Measurements from ENCODE around the gene ATCAY. TPM values are rescaled to one million over a fixed set of nuclear protein-coding genes. Genes with fewer than 3 reads are reported as not detected.

ATCAY gene
- total and polyA plus RNA-seq, 2 of the 13 experiments (the other 11 are each of a cell fraction or from before 2014, with no cell fraction given), result not detected

DNA sequence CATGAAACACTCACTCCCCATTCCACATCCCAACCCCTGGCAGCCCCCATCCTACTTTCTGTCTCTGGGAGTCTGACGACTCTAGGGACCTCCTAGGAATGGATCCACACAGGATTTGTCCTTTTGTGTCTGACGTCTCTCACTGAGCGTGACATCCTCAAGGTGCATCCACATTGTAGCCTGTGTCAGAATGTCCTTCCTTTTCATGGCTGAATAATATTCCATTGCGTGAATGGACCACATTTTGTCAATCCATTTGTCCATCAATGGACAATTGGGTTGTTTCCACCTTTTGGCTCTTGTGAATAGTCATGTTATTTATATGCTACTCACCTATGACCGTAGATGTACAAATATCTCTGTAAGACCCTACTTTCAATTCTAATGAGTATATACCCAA, 35.5 kb downstream of the ATCAY start (continued):
- TF ChIP-seq ZNF431 (CRISPR knock-in tag; IDR thresholded peaks at IDR 0.05; ENCODE audit: borderline replicate concordance, low read depth), result no peak

DNA sequence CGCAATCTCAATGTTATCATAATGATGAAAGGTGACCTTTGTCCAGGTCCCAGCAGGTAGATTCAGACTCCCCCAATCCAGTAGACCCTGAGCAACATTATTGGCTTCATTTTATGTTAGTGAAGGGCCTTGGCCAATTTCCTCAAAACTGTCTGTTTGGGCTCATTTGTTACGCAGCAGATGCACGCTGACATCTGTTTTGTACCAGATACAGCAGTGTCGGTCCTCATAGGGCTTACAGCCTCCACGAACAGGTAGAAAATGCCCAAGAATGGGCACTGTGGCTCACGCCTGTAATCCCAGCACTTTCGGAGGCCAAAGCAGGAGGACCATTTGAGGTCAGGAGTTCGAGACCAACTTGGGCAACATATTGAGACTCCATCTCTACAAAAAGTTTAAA, 39.3 kb downstream of the ATCAY start:
- no peak overlapping the region for H3K4me3 ChIP-seq (replicated peaks in 1 of 3; ENCODE audit: insufficient read depth in 1 of 3, low read depth in 2 of 3, low read length in 3 of 3)
- H3K27ac ChIP-seq (ENCODE audit: extremely low read length, insufficient read depth, low read length), result no peak overlapping the region
- DNase-seq (ENCODE audit: low spot score) (no peak), ATAC-seq (no peak), FAIRE-seq (no peak)
- H3K9ac ChIP-seq (ENCODE audit: insufficient read depth, low read depth, low read length), result no peak overlapping the region
- H3K79me2 ChIP-seq (ENCODE audit: insufficient read depth, low read length), result no peaks in the 10 kb centered on the region
- H3K4me1 ChIP-seq (ENCODE audit: insufficient read depth, low read length), result no peaks in the 10 kb centered on the region
- H3K36me3 ChIP-seq (replicated peaks in 1 of 2; ENCODE audit: control insufficient read depth in 1 of 2, insufficient read depth in 2 of 2, low read length in 2 of 2), result no peaks in the 10 kb centered on the region
- no peaks in the 10 kb centered on the region for H4K20me1 ChIP-seq (ENCODE audit: insufficient read depth, low read length)
- intact Hi-C loops (cut with micrococcal nuclease; ENCODE audit: unreplicated experiment) (no loop called here), in situ Hi-C loops (cut with HindIII; ENCODE audit: extremely low pct_ligation_motif_present, low pct_unique_long_range_greater_than_20kb) (no loop called here)
- CTCF ChIA-PET (ENCODE audit: low intra/inter-chr PET ratio, low total read pairs), result no interaction called here
- no peak overlapping the region for H2AFZ ChIP-seq (ENCODE audit: low read length)
- H3K9me3 ChIP-seq (ENCODE audit: low read length), result no peaks in the 10 kb centered on the region
- 65% methylated on average over 8 of the region's 8 CpGs for WGBS (ENCODE audit: low lambda C conversion rate)
- POLR2A ChIA-PET, result no interaction called here
- H3K27me3 ChIP-seq (ENCODE audit: control insufficient read depth in 1 of 2, insufficient read depth in 2 of 2, low read length in 2 of 2), result peaks cover 0 to 6% of the 10 kb centered on the region in 2 experiments; a peak in 1 of 5 replicates
- TF ChIP-seq ZNF296 (CRISPR knock-in tag; conservative IDR thresholded peaks at IDR 0.05) (no peak), FOXO1 (CRISPR knock-in tag; IDR thresholded peaks at IDR 0.05) (no peak), RBAK (CRISPR knock-in tag; IDR thresholded peaks at IDR 0.05) (peak; percentile 95), NR2F2 (IDR thresholded peaks at IDR 0.05; ENCODE audit: borderline replicate concordance, low read depth) (no peak), HCFC1 (IDR thresholded peaks at IDR 0.05; ENCODE audit: low read depth, low read length) (no peak), SRSF1 (optimal IDR thresholded peaks at IDR 0.05; ENCODE audit: low read depth, low read length) (no peak), GATAD2A (CRISPR knock-in tag; IDR thresholded peaks at IDR 0.05) (no peak), PHB2 (IDR thresholded peaks at IDR 0.05; ENCODE audit: partially characterized antibody) (no peak)
- TF ChIP-seq, protein P1, sequence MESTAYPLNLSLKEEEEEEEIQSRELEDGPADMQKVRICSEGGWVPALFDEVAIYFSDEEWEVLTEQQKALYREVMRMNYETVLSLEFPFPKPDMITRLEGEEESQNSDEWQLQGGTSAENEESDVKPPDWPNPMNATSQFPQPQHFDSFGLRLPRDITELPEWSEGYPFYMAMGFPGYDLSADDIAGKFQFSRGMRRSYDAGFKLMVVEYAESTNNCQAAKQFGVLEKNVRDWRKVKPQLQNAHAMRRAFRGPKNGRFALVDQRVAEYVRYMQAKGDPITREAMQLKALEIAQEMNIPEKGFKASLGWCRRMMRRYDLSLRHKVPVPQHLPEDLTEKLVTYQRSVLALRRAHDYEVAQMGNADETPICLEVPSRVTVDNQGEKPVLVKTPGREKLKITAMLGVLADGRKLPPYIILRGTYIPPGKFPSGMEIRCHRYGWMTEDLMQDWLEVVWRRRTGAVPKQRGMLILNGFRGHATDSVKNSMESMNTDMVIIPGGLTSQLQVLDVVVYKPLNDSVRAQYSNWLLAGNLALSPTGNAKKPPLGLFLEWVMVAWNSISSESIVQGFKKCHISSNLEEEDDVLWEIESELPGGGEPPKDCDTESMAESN (CRISPR knock-in tag; conservative IDR thresholded peaks at IDR 0.05), result no peak
- no TSS peak for BruUV-seq (replicated peaks)
- no peak overlapping the region for H3K4me2 ChIP-seq (ENCODE audit: low read depth, low read length)
